NCI-H1417 treated with DMSO at 0.1 percent for 48 hours (cell line): ENCODE results near the gene SYNE1.
"Not testable (repeated sequence)": the region's sequence is repeated elsewhere in the genome, so short reads cannot be mapped to it uniquely, and the experiment has no call there.

Experiments
- DNase-seq: peaks from one replicate; lab custom pipeline; 2025; lab: John Stamatoyannopoulos, UW

Gene SYNE1

DNA sequence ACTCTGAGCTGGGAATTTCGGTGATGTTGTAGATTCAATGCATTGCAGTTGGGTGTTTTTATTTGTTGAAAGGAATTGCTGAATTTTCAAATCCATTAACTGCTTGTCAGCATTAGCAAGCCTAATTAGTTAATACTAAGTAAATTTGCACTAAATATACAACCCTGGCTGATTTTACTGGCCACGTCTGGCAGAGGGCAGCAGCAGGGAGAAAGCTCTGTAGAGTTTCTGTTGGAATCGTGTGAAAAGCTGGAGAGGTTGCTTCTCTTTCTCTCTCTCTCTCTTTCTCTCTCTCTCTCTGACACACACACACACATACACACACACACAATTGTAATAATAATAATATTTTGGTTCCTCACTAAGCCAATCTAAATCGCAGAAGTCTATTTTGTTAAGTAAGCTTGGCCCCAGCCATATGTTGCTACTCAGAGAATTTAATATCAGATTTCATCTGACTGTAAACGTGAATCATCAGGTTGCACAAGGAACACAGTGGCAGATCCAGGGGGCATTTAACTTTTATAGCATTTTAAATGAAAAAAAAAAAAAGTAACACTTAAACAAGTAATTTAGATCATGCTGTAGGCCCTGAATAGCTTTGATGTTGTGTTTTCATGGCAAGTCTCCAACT is 540.2 kb downstream of the SYNE1 start:
- DNase-seq: no peak

DNA sequence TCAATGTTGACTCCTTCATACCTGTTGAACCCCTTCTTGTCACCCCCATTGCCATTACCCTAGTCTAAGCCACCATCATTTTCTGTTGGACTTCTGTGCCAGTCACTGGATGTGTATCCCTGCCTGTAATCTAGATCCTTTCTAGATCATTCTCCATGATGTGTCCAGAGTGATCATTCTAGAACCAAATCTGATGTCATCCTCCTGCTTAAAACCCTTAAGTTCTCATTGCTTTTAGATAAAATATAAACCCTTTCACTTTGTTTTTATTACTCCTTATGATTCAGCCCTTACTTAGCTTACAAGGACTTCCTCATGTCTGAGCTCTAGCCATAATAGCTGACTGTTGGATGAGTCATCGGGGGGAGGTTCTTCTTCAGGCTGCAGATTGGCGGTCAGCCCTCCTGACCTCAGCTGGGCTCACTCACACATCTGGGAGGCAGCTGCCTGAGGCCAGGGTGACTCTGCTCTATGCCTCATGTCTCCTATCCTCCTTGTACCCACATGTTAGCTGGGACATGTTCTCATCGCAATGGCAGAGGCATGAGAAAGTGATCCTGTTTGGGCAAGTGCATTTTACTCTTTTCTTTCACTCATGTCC is 542.1 kb downstream of the SYNE1 start:
- no peak for DNase-seq

DNA sequence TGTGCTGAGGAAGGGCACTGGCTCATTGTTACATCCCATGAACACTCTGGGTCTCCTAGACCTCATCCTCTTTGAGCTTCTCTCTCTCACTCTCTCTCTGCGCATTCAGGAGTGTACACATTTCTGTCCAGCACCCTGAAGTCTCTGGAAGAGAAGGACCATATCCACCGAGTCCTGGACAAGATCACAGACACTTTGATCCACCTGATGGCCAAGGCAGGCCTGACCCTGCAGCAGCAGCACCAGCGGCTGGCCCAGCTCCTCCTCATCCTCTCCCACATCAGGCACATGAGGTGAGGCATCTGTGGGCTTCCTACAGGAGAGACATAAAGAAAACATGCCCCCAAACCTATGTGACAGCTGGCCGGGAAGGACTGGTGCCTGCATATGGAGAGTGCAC is 542.9 kb downstream of the SYNE1 start:
- DNase-seq: no peak

DNA sequence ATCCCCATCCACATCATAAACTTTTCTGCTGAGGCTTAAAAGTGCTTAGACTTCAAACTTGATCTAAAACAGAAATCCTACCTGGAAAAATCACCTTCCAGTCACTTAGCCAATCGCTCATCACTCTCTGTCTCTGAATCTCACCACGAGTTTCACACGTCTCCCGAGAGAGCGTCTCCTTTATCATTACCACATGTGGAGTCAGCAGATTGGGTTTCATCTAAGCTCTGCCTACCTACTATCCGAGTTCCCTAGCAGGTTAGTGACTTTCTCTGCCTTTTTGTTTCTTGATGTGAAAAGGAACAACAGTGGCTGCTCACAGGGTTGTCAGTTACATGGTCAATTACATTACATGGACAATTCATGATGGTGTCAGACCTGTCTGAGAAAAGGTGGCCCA is 543.5 kb downstream of the SYNE1 start:
- no peak for DNase-seq

DNA sequence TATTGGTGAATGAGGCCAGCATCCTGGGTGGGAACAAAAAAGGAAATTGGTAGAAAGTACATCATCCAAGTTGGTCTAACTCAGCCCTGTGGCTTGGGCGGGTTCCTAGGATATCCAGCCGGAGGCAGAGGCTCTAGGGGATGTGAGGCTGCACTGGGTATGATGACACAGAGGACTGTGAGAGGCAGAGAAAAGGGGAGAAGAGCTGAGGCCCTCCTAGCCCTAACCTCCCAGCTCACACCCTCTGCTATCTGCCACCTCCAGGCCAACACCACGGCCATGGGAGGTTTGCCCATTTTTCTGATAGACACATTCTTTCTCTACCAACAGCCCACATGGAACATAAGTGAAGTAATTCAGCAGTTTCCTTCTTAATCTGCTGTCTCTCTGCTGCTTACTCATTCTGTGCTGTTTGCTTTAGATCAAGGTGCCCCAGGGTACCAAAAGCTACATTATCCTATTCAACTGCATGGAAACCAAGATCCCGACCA is 545.3 kb downstream of the SYNE1 start:
- no peak for DNase-seq

- DNase-seq: no peak
Measured at GRCh38 chr6:152091201-152091600, 546.0 kb downstream of the SYNE1 start.

DNA sequence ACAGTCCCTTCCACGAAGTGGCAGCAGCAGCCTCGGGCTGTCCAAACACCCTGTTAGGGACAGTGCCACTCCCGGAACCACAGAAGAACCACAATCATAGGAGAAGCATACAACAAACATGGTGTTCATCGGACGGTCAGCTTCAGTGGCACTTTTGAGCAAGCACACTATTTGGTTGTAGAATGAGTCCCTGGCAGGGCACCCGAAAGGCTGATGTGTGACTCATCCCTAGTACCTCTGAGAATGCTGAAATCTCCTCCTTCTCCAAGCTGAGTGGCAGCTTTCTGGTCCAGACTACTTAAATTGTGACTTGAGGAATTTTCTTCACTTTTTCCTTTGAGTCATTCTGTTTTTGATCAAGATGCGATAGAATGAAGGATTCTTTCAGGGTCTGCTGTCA is 547.2 kb downstream of the SYNE1 start:
- no peak for DNase-seq

DNA sequence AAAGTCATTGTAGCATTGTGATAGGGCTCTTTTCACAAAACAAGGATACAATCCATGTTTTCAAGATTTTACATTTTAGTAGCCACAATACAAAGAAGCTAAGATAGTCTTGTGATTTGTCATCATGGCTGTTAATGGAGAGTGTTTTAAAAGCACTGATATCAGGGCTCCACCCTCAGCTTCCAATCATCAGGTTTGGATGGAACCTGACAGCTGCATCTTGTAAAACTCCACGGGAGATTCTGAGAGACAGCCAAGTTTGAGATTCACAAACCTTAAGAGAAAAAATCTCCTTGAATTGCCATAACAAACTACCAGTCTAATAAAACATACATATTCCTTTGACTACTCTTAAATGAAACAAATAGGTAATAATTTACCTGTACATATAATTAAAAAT is 549.5 kb downstream of the SYNE1 start:
- no peak for DNase-seq

- DNase-seq: no peak
Measured at GRCh38 chr6:152087096-152087495, 550.1 kb downstream of the SYNE1 start.

- DNase-seq: no peak
Measured at GRCh38 chr6:152086223-152086873, 550.8 kb downstream of the SYNE1 start.

DNA sequence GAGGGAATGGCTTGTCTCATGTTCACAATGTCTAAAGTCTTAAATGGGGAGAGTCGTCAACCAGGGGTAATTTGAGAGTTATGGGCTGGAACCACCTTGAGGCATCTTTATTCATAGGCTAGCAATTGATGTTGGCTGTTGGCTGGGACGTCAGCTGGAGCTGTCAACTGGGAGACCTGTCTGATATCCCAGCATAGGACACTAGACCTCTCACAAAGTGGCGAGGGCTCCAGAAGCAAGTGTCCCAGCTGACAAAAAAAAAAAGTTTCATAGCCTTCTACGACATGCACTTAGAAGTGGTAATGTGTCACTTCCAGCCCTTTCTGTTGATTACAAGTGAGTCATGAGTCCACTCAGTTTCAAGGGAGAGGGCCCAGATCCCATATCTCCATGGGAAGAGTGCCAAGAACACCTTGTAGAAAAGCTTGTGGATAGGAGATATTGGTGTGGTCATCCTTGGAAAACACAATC is 551.7 kb downstream of the SYNE1 start:
- no peak for DNase-seq

- no peak for DNase-seq
Measured at GRCh38 chr6:152078804-152079203, 558.4 kb downstream of the SYNE1 start.

GRCh38 chr6:152078001-152078400 is 559.2 kb downstream of the SYNE1 start:
- DNase-seq: no peak

GRCh38 chr6:152076242-152076641 is 560.9 kb downstream of the SYNE1 start:
- not testable (repeated sequence) for DNase-seq

DNA sequence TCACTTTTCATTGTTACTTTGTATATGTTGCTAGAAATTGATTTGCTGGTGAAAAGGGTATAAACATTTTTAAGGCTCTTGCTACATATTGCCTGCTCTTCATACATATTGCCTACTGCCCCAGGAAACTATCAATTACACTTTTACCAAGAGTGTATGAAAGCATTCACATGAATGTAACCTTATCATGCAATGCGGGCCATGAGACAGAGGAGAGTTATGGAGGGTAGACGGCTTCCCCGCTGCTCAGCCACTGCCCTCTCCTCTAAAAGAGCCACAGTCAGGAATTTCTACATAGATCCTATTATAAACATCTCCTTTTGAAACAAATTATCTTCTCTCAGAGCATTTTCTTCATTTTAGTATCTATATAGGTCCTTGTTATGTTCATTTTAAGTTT is 565.3 kb downstream of the SYNE1 start:
- DNase-seq: no peak
